GM23248 (cell line): ENCODE measurements around the gene OR52B2.

Experiments used
- EZH2 ChIP-seq: fragments of 200-600 bp; sonication (generic); IDR thresholded peaks from 2 replicates; pipeline ENCODE4 v1.6.1; 2018; ENCODE audit warnings: antibody characterized with exemption, mild to moderate bottlenecking; ENCODE audit not compliant: insufficient read depth, poor library complexity, severe bottlenecking
- EZH2phosphoT487 ChIP-seq: fragments of 200-600 bp; sonication (generic); IDR thresholded peaks from 2 replicates; pipeline ENCODE4 v1.6.1; 2018; ENCODE audit warnings: antibody characterized with exemption, moderate library complexity, mild to moderate bottlenecking, low read depth; ENCODE audit not compliant: insufficient read depth

DNA sequence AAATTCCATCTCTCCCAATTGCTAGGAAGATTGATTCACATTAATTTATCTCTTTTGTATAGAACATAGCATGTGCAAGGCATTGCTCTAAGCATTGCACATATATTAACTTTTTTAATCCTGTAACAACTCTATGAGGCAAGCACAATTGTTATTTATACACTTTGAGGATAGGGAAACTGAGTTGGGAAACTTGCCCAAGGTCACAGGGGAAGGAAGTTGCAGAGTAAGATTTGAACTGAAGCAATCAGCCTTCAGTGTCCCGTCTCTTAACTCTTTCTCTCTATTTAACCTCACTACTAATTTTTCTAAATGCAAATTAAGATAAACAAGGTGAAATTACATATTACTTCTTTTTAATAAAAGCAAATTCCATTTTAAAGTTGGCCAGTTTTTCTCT lies 40.5 kb downstream of the OR52B2 start:
- no peak for TF ChIP-seq EZH2phosphoT487
- no peak for TF ChIP-seq EZH2
